Right ventricle myocardium inferior (tissue), 1 donor: ENCODE results near the gene MRPL10. TPM values are rescaled to one million over a fixed set of nuclear protein-coding genes. Genes with fewer than 3 reads are reported as not detected.

Source experiments
- ATAC-seq: fragments of 200-7000 bp; cut with Tn5 transposase; one replicate; pipeline ENCODE4 v1.9.1; 2020; ENCODE audit warnings: mild to moderate bottlenecking, moderate library complexity
- DNase-seq: peaks from one replicate; pipeline ENCODE4 v3.0.0; 2021; ENCODE audit errors: missing footprints
- intact Hi-C: fragments of 100-400 bp; cut with DNase I; formaldehyde crosslinking; loops from one replicate; pipeline ENCODE4 v1.11.0; 2022
- total RNA-seq: library from RNA; stranded (reverse); fragmentation: NEBNext Ultra II Directional; extraction: Animal tissue kit (Norgen Biotek cat#: 25700); gene quantifications from one replicate; pipeline ENCODE4 v1.2.1, GENCODE V29; 2021
- donor health status: DM: no; HTN: yes; CAD: no; lungs with severe emphysema.

Gene MRPL10
- total RNA-seq, 1 donor from 2014 or later: 54.9 TPM

- ATAC-seq (no peak), DNase-seq (no peak)
- intact Hi-C loops: no loop called here
These were observed 11.9 kb downstream of the MRPL10 start for GRCh38 chr17:47819475-47819874.

GRCh38 chr17:47818002-47818695, 13.2 kb downstream of the MRPL10 start:
- DNase-seq (no peak), ATAC-seq (no peak)
- intact Hi-C loops: no loop called here

DNA sequence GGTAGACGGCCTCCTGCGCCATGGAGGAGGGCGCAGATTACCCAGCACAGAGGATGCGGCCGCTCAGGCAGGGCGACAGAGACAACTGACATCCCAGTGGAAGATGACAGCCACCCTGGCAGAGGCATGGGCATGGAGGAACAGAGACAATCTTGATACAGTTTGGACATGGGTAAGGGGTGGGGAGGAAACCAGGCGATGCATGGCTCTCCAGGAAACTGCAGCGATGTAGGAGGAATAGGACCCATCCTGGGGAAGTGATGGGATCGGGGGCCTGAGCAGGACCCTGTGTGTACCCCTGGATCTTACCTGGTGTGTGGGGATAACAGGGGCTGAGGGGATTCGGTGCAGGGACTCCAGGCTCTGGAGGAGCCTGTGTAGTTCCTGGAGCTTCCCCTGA, 14.4 kb downstream of the MRPL10 start:
- ATAC-seq (no peak), DNase-seq (no peak)
- intact Hi-C loops: no loop called here

DNA sequence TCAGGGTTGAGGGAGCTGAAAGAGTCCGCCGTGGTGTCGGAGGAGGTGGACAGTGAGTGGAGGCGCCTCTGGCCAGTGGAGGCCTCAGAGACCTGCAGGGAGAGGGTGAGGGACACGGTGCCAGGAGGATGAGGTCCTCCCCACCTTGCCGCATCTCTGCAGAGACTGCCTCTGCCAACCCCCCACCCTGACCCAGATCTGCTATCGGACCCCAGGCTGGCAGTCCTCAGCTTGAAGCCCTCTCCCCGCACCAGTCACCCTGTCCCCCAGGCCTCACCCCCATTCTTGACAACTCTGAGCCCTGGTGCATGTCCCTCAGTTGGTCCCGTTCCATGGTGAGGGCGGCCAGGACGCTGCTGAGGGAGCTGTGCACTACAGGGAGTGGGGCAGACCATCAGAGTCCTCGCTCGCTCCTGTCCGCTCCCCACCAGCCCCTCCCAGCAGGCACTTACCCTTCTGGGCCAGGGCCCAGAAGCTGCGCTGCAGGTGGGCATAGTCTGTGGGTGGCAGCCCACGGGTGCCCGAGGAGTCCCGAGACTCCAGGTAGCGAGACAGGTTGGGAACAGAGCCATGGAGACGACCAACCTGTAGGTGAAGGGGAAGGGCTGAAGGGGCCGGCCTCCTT, 15.1 kb downstream of the MRPL10 start:
- ATAC-seq (no peak), DNase-seq (no peak)
- intact Hi-C loops: no loop called here

GRCh38 chr17:47815106-47815918, 16.0 kb downstream of the MRPL10 start:
- no peak for DNase-seq
- ATAC-seq: no peak
- intact Hi-C loops: no loop called here

DNA sequence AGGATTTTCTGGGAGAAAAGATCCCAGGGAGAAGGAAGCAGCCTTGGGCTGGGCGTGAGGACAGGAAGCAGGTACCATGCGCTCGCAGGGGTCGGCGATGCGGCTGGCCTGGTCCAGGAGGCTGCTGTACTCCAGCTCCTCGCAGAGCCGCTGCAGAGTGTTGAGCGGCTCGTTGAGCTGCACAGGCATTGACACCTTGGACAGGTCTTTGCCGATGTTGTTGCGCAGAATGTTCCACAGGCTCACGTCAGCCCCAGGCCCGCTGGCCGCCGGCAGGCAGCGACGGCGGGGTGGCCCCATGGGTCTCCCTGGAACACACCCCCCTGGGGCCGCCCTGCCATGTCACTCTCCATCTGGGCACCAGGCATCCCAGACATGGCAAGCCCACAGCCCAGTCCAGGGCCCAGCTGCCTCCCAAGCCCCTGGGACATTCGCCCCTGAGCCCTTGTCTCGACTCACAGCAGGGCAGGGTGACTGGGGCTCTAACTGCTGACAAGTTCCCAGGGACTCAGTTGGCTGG, 17.8 kb downstream of the MRPL10 start:
- DNase-seq: no peak
- intact Hi-C loops: no loop called here
- no peak for ATAC-seq

DNA sequence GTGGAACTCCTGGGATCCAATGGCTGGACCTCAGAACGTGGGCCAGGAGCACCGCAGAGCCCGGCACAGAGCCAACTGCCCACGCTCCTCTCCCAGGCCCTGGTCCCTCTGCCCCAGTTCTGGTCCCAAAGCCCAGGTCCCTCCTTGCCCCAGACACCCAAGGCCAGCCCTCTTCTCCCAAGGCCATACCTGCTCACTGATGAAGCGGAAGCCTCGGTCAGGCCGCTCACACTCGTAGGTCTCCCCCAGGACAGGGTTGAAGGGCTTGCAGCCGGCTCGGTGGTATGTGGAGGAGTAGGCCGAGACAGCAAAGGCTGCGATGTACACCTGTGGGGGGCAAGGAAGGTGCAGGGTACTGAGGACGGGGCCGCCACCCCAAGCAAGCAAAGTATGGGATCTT, 18.3 kb downstream of the MRPL10 start:
- DNase-seq (no peak), ATAC-seq (no peak)
- intact Hi-C loops: no loop called here

GRCh38 chr17:47812146-47812920, 19.0 kb downstream of the MRPL10 start:
- ATAC-seq (no peak), DNase-seq (no peak)
- intact Hi-C loops: no loop called here

GRCh38 chr17:47811709-47812108, 19.6 kb downstream of the MRPL10 start:
- DNase-seq (no peak), ATAC-seq (no peak)
- intact Hi-C loops: no loop called here

- ATAC-seq (no peak), DNase-seq (no peak)
These were observed 20.3 kb downstream of the MRPL10 start for GRCh38 chr17:47810901-47811635.

DNA sequence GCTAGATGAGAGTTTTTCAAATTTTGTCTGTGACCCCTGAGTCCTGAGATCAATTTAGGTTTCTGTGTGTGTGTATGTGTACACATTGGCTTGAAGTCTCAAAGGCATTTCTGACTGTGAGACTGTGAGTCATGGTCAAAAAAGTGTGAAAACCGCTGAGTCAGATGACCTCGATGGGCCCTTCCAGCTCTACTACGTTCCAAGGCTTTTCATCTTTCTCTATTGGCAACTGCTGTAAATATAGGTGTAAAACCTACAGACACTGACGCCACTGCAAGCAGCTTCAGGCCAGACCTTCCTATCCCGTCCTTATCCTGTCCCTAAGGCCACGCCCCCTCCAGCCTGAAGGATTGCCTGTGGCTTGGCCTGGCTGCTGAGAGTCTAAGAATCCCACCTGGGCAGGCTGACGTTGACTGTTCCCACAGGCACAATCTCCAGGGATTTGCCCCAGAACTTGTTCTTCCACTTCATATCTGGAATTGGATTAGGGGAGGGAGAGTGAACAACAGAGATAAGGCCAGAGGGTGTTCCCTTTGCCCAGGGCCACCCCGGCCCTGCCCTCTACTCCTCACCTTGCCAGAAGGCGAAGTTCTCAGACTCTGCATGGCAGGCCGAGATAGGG, 21.0 kb downstream of the MRPL10 start:
- intact Hi-C loops: no loop called here
- DNase-seq (no peak), ATAC-seq (no peak)

More at GRCh38 chr17:47810901-47811635, 20.3 kb downstream of the MRPL10 start:
- intact Hi-C loops: no loop called here

DNA sequence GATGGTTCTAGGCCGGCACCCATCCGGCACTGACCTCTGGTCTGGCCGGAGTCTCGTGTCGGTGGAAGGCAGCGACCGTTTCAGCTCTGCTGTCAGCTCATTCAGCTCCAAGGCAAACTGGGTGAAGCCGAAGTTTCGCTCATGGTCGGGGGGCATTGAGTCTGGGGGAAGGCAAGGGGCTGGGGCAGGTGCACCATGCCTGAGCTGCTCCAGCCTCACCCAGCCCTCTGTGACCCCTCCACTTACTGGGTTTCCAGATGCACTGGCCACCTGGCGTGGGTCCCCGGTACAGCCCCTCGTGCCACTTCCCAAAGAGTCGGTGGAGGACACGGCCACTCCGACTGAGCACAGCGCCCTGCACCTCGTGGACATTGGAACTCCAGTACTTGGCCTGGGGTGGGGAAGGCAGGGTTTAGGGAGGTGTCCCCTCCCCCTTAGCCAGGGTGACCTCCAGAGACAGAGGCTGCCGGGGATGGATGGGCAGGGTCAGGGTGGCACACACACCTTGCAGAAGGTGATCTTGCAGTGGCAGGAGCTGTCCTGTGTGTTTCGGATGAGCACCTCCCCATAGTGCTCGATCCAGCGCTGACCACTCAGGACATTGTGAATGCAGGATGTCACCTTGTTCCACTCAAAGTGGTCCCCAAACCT, 22.4 kb downstream of the MRPL10 start:
- no peak for ATAC-seq
- DNase-seq: no peak
- intact Hi-C loops: no loop called here

DNA sequence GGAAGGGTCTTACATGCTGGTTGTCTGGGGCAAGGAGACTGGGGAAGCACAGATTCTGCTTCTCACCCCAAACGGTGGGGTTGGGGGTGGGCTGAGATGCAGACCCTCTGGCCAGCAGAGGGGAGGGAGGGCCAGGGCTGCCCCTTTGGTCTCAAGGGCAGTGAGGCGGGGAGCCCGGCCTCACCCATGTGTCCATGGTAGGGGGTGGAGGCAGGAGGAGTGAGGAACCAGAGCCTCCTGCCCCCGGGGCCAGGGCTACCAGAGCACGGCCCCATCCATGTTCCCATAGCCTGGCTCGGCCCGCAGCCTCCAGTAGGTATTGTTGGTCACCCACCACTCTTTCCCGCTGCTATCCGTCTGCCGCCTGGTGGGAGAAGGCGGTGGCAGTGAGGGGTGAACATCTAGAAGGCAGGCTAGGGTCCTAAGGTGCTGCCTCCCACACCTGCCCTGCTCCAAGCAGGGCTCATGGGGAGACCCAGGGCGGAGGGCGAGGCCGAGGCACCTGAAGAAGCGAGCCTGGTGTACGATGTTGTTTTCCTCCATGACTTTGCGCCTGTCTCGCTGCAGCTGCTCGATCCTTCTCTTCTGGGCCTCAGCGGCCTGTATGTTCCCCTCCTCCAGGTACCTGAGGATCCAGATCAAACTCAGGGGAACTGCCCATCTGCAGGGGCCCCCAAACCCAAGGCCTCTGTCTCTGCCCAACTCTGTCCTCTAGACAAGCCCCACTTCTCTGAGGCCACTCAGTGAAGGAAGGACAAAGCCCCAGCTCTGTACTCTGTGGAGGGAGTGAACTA, 23.1 kb downstream of the MRPL10 start:
- intact Hi-C loops: no loop called here
- no peak for DNase-seq

DNA sequence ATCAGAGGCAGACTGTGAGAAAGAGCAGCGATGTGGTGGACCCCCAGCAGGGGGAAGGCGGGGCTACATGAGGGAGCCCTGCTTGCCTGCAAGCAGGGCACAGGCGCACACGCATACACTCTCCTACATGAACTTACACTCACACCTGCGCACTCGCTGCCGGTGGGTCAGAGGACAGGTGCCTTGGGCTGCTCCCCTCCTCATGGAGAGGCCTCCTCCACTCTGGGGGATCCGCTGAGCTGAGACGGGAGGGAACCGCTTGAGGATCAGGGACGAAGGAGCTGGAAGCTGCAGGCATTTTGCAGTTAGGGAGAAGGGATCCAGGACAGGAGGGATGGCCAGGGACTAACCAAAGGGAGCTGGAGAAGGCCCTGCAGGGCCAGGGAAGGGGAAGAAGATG, 23.9 kb downstream of the MRPL10 start:
- DNase-seq (no peak), ATAC-seq (no peak)
- intact Hi-C loops: no loop called here

More for the DNA sequence above, 23.1 kb downstream of the MRPL10 start:
- no peak for ATAC-seq

GRCh38 chr17:47806913-47807255, 24.5 kb downstream of the MRPL10 start:
- ATAC-seq (no peak), DNase-seq (no peak)
- intact Hi-C loops: no loop called here

DNA sequence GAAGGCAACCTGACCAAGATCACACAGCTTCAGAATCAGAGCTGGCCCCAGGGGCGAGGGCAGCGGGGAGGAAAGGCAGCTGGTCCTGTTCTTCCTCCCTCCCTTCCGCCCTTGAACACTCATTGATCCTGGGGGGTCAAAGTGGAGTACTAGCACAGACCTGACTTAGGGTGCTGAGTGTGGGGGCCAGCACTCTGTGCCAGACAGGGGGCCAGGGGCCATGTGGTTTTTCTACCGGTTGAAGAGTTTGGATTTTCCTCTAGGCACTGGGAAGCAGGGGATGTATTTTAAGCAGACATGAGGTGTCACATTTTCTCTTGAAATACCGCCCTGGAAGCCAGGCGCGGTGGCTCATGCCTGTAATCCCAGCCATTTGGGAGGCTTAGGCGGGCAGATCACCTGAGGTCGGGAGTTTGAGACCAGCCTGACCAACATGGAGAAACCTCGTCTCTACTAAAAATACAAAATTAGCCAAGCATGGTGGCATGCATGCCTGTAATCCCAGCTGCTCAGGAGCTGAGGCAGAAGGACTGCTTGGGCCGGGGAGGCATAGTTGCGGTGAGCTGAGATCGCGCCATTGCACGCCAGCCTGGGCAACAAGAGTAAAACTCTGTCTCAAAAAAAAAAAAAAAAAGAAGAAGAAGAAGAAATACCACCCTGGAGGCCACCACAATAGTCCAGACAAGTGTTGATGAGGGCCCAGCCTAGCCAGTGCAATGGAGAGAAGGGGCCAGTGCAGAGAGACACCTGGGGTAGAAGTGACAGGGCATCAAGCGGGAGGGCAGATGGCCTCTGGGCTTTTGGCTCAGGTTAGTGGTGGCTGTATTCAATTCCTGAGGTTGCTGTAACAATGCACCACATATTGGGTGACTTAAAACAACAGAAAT, 25.1 kb downstream of the MRPL10 start:
- no peak for DNase-seq
- no peak for ATAC-seq
- intact Hi-C loops: no loop called here
